Adrenal gland (tissue), 12 donors: ENCODE results near the gene CAVIN4. TPM values are rescaled to one million over a fixed set of nuclear protein-coding genes. Genes with fewer than 3 reads are reported as not detected.

Experiments used
- DNase-seq, 7 donors: peaks; one replicate each; pipeline ENCODE4 v3.0.0-alpha.2; 2019 to 2020
- H3K27ac ChIP-seq, 5 donors: fragments of 200-600 bp; sonication (generic) in 4 of 5; 1 replicate in 3 of 5; 2 replicates in 2 of 5; pipeline versions ENCODE4 v1.5.1 to v1.8.0; 2016 to 2020; ENCODE audit warnings: mild to moderate bottlenecking in 1 of 5
- H3K27me3 ChIP-seq: fragments of 200-600 bp; 2 replicates; pipeline ENCODE4 v1.8.0; 2021
- H3K36me3 ChIP-seq, 2 donors: fragments of 200-600 bp; replicated peaks in 1 of 2; 1 replicate in 1 of 2; 2 replicates in 1 of 2; pipeline versions ENCODE4 v1.5.1 to v1.8.0; 2018 to 2022
- H3K4me1 ChIP-seq, 2 donors: fragments of 200-600 bp; replicated peaks in 1 of 2; 1 replicate in 1 of 2; 2 replicates in 1 of 2; pipeline versions ENCODE4 v1.5.1 to v1.8.0; 2018 to 2021
- H3K4me3 ChIP-seq, 4 donors: fragments of 200-600 bp; sonication (generic) in 3 of 4; one replicate each; pipeline ENCODE4 v1.5.1; 2016 to 2018
- H3K9me3 ChIP-seq, 3 donors: fragments of 200-600 bp; sonication (generic) in 1 of 3; replicated peaks in 1 of 3; 1 replicate in 2 of 3; 2 replicates in 1 of 3; pipeline versions ENCODE4 v1.5.1 to v1.8.0; 2016 to 2021
- POLR2A ChIP-seq, 2 donors: fragments of 450-650 bp; IDR thresholded peaks; one replicate each; pipeline ENCODE4 v1.6.1; 2017; ENCODE audit warnings: antibody characterized with exemption in 2 of 2, mild to moderate bottlenecking in 2 of 2, moderate library complexity in 1 of 2
- WGBS, 4 donors: extraction: QIAGEN DNeasy Blood & Tissue Kit in 2 of 4; methylation state at CpG; one replicate each; pipeline versions ENCODE4 v1.1.5 to v1.1.7; 2013 to 2017; 5-methylcytosine and 5-hydroxymethylcytosine counted together
- intact Hi-C, 2 donors: fragments of 100-400 bp; cut with DNase I; formaldehyde crosslinking; loops; one replicate each; pipeline versions ENCODE4 v1.14.1 to v1.15.0; 2022 to 2023
- polyA plus RNA-seq, 3 donors: library from polyadenylated mRNA; stranded (reverse); fragments of 200-250 nt in 2 of 3; fragments of 350-450 nt in 1 of 3; fragmentation: Illumina TruSeq in 1 of 3; extraction: RNeasy Lipid Tissue Mini Kit (QIAGEN cat#74804) in 1 of 3; gene quantifications; one replicate each; pipeline ENCODE4 v1.2.3, GENCODE V29; 2013 to 2014
- total RNA-seq, 9 donors: library from RNA; depleted of rRNA in 4 of 9; stranded (reverse); fragments of >200 nt in 4 of 9; fragments of 120-200 nt in 1 of 9; fragmentation: NEBNext Ultra II Directional in 1 of 9; extraction: Animal tissue kit (Norgen Biotek cat#: 25700) in 1 of 9; gene quantifications; one replicate each; pipeline versions ENCODE4 v1.1.0 to v1.2.4, GENCODE V29; 2013 to 2023
- TF ChIP-seq, protein P1 (sequence below), 6 experiments: fragments of 450-650 bp in 4 of 6; fragments of 200-600 bp in 2 of 6; sonication (generic) in 1 of 6; IDR thresholded peaks; 1 replicate in 5 of 6; 2 replicates in 1 of 6; pipeline versions ENCODE4 v1.5.1 to v1.8.0; 2016 to 2021; ENCODE audit warnings: antibody characterized with exemption in 6 of 6, mild to moderate bottlenecking in 2 of 6, moderate library complexity in 1 of 6
- donor health status: healthy with polysubstance abuse.
- donor health status: Bipolar disorder and iron deficiency.
- donor health status: DM: yes; HTN: yes; CAD: no.
- donor health status: DM: no; HTN: no; CAD: no.
- donor health status: DM: no; HTN: no; CAD: no.
- donor health status: DM: yes; HTN: yes; CAD: no.

The CAVIN4 gene
- total and polyA plus RNA-seq, 12 donors: 0.07 to 0.72 (median 0.27) TPM; not detected in 4

GRCh38 chr9:100619665-100620064 lies 41.8 kb downstream of the CAVIN4 start:
- no peak for DNase-seq
- Histone ChIP-seq H3K4me1 (no peaks in the 10 kb centered on the region), H3K27ac (no peak overlapping the region), H3K9me3 (no peaks in the 10 kb centered on the region), H3K36me3 (no peaks in the 10 kb centered on the region), H3K27me3 (no peaks in the 10 kb centered on the region), H3K4me3 (no peak overlapping the region)
- intact Hi-C loops: no loop called here
- TF ChIP-seq POLR2A (IDR thresholded peaks at IDR 0.05): no peak
- TF ChIP-seq, protein P1, sequence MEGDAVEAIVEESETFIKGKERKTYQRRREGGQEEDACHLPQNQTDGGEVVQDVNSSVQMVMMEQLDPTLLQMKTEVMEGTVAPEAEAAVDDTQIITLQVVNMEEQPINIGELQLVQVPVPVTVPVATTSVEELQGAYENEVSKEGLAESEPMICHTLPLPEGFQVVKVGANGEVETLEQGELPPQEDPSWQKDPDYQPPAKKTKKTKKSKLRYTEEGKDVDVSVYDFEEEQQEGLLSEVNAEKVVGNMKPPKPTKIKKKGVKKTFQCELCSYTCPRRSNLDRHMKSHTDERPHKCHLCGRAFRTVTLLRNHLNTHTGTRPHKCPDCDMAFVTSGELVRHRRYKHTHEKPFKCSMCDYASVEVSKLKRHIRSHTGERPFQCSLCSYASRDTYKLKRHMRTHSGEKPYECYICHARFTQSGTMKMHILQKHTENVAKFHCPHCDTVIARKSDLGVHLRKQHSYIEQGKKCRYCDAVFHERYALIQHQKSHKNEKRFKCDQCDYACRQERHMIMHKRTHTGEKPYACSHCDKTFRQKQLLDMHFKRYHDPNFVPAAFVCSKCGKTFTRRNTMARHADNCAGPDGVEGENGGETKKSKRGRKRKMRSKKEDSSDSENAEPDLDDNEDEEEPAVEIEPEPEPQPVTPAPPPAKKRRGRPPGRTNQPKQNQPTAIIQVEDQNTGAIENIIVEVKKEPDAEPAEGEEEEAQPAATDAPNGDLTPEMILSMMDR (IDR thresholded peaks at IDR 0.05): no peak
- WGBS, 4 donors: 60 to 87% (median 78%) methylated on average over 4 to 5 of the region's 5 CpGs

DNA sequence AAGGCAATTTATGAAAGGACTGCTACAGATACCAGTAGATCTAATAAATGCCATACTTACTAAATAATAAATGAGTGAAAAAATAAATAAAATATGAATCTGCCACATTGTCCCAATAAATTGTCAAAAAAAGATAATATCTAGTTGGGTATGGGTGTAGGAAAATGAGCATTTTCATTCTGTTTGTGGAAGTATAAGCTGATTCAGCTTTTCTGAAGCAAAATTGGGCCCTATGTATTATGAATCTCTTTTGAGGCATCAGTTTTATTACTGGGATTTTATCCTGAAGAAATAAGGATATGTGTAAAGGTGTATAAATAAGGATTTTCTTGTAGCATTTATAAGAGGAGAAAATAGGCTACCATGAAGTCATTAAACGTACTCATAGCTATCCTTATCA lies 46.1 kb downstream of the CAVIN4 start:
- WGBS, 4 donors: 72 to 94% (median 87%) methylated on average over 1 of the region's 1 CpG

GRCh38 chr9:100626949-100627348 lies 49.1 kb downstream of the CAVIN4 start:
- WGBS, 4 donors: 96 to 100% (median 99%) methylated on average over 1 of the region's 1 CpG
- Histone ChIP-seq H3K4me1 (no peaks in the 10 kb centered on the region), H3K27me3 (no peaks in the 10 kb centered on the region), H3K36me3 (no peaks in the 10 kb centered on the region), H3K4me3 (no peak overlapping the region), H3K27ac (no peak overlapping the region), H3K9me3 (no peaks in the 10 kb centered on the region)
- TF ChIP-seq POLR2A (IDR thresholded peaks at IDR 0.05): no peak
- TF ChIP-seq, protein P1 (IDR thresholded peaks at IDR 0.05): no peak
- intact Hi-C loops: no loop called here
- DNase-seq: no peak

More for the DNA sequence above, 46.1 kb downstream of the CAVIN4 start:
- H3K36me3 ChIP-seq: no peaks in the 10 kb centered on the region
- TF ChIP-seq POLR2A (IDR thresholded peaks at IDR 0.05): no peak
- TF ChIP-seq, protein P1 (IDR thresholded peaks at IDR 0.05): no peak
- no peaks in the 10 kb centered on the region for H3K27me3 ChIP-seq
- intact Hi-C loops: no loop called here
- DNase-seq: no peak
- H3K4me3 ChIP-seq: no peak overlapping the region
- no peaks in the 10 kb centered on the region for H3K9me3 ChIP-seq
- no peaks in the 10 kb centered on the region for H3K4me1 ChIP-seq
- no peak overlapping the region for H3K27ac ChIP-seq

DNA sequence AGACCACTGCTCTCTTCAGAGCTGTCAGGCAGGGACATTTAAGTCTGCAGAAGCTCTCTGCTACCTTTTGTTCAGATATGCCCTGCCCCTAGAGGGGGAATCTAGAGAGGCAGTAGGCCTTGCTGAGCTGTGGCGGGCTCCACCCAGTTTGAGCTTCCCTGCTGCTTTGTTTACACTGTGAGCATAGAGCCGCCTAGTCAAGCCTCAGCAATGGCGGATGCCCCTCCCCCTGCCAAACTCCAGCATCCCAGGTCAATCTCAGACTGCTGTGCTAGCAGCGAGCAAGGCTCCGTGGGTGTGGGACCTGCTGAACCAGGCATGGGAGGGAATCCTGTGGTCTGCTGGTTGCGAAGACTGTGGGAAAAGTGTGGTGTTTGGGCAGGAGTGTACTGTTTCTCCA lies 59.9 kb downstream of the CAVIN4 start:
- peaks cover 4% of the 10 kb centered on the region for H3K27me3 ChIP-seq
- intact Hi-C loops: no loop called here
- no peak for DNase-seq
- no peaks in the 10 kb centered on the region for H3K4me1 ChIP-seq
- no peak for TF ChIP-seq POLR2A (IDR thresholded peaks at IDR 0.05)
- TF ChIP-seq, protein P1 (IDR thresholded peaks at IDR 0.05): no peak
- H3K9me3 ChIP-seq: no peaks in the 10 kb centered on the region
- no peak overlapping the region for H3K27ac ChIP-seq
- no peaks in the 10 kb centered on the region for H3K36me3 ChIP-seq
- H3K4me3 ChIP-seq: no peak overlapping the region
- 70 to 100% (median 83%) methylated on average over 2 to 6 of the region's 6 CpGs for WGBS, 4 donors

Other genes starting within 250 kb of the CAVIN4 start
- 10 to 100 TPM in 6 of 9 donors, 1 to 10 TPM in 3; 5.9 to 25.1 (median 11.1) TPM for gene TEX10, start 225.1 kb upstream of the CAVIN4 start, total RNA-seq
- gene TEX10, start 225.1 kb upstream of the CAVIN4 start, polyA plus RNA-seq: 10 to 100 TPM in 1 of 3 donors, 1 to 10 TPM in 2; 6.7 to 11.8 (median 9.6) TPM
- 10 to 100 TPM; 10.8 to 37.9 (median 19.8) TPM for gene MSANTD3, start 150.9 kb upstream of the CAVIN4 start, total RNA-seq
- gene MSANTD3, start 150.9 kb upstream of the CAVIN4 start, polyA plus RNA-seq: 10 to 100 TPM; 10.5 to 16.5 (median 13.7) TPM
- 1 to 10 TPM in 1 of 9 donors, under 1 TPM in 3, not detected in 5; 0.14 to 1.8 (median 0.24) TPM for gene TMEFF1, start 104.9 kb upstream of the CAVIN4 start, total RNA-seq
- not detected for gene TMEFF1, start 104.9 kb upstream of the CAVIN4 start, polyA plus RNA-seq